GM12891 (cell line): Measurements from ENCODE around the gene LEPROT.

Experiments used
- PAX5 ChIP-seq: IDR thresholded peaks from 2 replicates; pipeline ENCODE4 v1.6.1; 2011; ENCODE audit warnings: low read length, moderate library complexity, mild to moderate bottlenecking; ENCODE audit not compliant: insufficient read depth, severe bottlenecking
- POLR2A ChIP-seq: IDR thresholded peaks from 2 replicates; pipeline ENCODE4 v1.6.1; 2011; ENCODE audit warnings: low read depth, low read length, control low read depth
- POLR2AphosphoS5 ChIP-seq: IDR thresholded peaks from 2 replicates; pipeline ENCODE4 v1.6.1; 2011; ENCODE audit warnings: low read depth, low read length, control low read depth
- POU2F2 ChIP-seq: IDR thresholded peaks from 2 replicates; pipeline ENCODE4 v1.6.1; 2011; ENCODE audit warnings: low read depth, mild to moderate bottlenecking, control low read depth, low read length, moderate library complexity
- SPI1 ChIP-seq: IDR thresholded peaks from 2 replicates; pipeline ENCODE4 v1.6.1; 2011; ENCODE audit warnings: low read depth, low read length, control low read depth
- TAF1 ChIP-seq: IDR thresholded peaks from 2 replicates; pipeline ENCODE4 v1.6.1; 2011; ENCODE audit warnings: low read depth, low read length, control low read depth

- no peak for TF ChIP-seq POU2F2
- no peak for TF ChIP-seq POLR2AphosphoS5
- TF ChIP-seq POLR2A: no peak
- TF ChIP-seq TAF1: no peak
- no peak for TF ChIP-seq PAX5
- no peak for TF ChIP-seq SPI1
These were observed 59.2 kb downstream of the LEPROT start for GRCh38 chr1:65479554-65480204.
